Inflammatory macrophage (primary cell): ENCODE measurements around the gene PCAT7.
"Not testable (repeated sequence)": the region's sequence is repeated elsewhere in the genome, so short reads cannot be mapped to it uniquely, and the experiment has no call there.

Experiments
- DNase-seq, 2 donors: peaks; one replicate each; pipeline ENCODE4 v3.0.0-alpha.2; 2020 to 2022
- total RNA-seq, 18 experiments: gene quantifications; one replicate each; lab custom pipeline; 2026; ENCODE audit warnings: mixed read lengths in 6 of 18, inconsistent platforms in 2 of 18; lab: John Stamatoyannopoulos, UW

PCAT7 gene
- 0 to 1.1 (median 0.37) reads per million in 18 experiments for total RNA-seq

DNA sequence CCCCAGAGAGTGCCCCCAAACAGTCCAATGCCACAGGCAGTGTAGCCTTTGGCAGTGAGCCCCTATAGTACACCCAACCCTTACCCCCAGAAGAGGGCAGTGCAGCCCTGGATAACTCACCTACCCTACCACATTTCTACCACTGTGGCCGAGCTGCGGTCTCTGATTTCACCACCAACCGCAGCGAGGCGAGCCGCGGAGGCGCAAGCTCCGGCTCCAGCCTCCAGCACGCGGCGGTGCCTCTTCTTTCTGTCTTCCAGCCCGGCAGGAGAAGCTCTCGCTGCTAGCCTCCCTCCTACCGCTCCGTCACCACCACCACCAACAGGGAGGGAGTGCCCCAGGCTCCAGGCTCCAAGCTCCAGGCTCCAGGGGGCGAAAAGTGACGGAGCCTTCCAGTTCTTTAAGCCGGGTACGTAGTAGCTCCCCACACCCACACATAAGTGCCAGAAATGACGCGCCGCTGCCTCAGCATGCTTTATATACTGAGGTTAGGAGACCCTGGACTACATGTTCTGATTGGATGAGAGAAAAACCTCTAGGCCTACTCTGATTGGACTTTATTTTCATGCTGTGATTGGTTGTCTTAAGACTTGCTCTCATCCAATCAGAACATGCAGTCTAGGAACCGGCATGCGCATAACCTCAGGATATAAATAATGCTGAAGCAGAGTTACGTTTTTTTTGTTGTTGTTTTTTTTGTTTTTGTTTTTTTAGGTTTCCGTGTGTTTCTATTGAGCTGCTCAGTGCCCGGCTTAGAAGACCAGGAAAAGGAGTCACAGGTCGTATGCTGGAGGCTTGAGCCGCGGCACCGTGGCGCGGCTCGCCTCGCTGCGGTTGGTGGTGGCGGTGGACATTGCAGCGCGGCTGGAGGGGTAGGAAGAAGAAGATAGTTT is at the start of gene PCAT7:
Gene PCAT7 (plus strand): TSS at position 645 of the 893 bp plus-strand sequence.
- peak; percentile 27 to 76 for DNase-seq

DNA sequence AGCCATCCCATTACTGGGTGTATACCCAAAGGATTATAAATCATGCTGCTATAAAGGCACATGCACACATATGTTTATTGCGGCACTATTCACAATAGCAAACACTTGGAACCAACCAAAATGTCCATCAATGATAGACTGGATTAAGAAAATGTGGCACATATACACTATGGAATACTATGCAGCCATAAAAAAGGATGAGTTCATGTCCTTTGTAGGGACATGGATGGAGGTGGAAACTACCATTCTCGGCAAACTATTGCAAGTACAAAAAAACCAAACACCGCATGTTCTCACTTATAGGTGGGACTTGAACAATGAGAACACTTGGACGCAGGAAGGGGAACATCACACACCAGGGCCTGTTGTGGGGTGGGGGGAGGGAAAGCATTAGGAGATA is 48.5 kb upstream of the PCAT7 start:
- DNase-seq: not testable (repeated sequence)

DNA sequence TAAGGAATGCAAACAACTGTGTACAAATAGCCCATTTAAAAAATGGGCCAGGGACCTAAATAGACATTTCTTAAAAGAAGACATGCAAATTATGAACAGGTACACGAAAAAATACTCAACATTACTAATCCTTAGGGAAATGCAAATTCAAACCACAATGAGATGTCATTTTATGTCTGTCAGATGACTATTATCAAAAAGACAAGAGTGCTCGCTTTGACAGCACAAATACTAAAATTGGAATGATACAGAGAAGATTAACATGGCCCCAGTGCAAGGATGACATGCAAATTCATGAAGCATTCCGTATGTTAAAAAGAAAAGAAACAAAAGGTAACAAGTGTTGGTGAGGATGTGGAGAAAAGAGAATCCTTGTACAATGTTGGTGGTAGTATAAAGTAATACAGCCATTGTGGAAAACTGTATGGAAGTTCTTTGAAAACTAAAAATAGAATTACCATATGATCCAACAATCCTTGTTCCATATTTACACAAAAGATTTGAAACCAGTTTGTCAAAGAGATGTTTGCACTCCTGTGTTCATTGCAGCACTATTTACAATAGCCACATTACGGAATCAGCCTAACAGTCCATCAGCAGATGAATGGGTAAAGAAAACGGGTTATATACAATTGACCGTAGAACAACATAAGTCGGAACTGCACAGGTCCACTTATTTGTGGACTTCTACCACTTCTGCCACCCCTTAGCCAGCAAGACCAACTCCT is 47.2 kb upstream of the PCAT7 start:
- DNase-seq: no peak

DNA sequence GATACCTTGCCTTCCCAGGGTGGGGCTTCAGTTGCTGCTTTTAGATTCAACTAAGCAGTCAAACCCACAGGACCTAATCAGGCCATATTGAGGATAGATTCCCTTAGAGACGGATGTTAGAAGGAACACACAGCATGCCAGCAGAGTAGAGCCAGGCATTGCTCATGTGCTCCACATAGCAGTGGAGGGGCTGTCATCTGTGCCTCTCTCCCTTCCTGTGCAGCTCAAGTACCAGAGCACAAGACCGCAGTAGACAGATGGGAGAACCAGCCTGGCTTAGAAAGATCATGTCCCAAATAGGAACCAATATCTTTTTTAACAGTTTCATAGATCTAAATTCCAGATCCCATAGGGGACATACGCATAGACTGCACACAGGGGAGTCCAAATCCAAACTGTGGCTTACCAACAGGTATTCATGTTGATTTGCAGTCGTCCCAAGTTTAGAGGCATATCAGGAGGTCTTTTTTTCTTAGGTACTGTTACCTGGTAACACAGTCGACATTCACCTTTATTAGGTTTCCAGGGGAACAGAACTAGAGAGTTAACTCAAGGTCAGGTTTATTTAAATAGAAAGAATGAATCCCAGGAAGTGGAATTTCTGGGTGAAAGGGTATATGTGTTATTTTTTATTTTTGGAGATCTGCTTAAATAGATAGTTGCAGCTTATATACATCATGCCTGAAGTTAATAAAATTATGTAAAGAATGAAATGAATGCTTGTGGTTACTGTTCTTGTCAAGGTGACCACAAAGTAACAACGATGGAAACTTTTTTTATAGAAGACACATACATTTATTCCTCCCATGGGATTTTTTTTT is 43.5 kb upstream of the PCAT7 start:
- no peak for DNase-seq

DNA sequence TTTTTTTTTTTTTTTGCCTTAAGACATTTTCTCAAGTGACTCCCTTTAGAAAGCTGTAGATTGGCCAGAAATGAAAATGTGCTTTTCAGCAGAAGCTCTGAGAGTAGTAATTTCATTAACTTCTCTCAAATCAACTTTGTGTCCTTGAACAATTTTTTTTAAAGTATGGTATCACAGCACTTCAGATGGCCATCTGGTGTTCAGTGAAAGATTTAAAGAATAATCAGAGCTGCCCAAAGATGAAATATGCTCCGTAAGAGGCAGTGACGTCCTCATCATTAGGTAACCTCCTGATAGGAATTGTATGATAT is 43.0 kb upstream of the PCAT7 start:
- no peak for DNase-seq

DNA sequence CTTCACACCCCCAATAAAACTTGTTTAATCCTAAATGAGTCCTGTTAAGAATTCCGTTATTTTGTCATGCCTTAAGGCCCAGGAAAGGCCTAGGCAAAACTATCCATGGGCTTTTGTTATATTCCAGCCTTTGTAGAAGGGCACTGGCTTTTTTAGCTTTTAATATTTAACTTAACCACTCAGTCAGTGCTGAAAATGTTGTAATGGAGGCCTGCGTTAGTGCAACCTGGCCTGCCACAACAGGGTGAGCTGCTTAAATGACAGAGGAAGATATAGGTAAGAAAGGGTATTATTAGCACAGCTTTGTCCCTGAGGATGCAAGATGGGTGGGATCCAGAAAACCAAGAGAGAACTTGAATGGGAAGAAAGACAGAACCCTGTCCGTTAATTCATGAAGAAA is 40.2 kb upstream of the PCAT7 start:
- no peak for DNase-seq

DNA sequence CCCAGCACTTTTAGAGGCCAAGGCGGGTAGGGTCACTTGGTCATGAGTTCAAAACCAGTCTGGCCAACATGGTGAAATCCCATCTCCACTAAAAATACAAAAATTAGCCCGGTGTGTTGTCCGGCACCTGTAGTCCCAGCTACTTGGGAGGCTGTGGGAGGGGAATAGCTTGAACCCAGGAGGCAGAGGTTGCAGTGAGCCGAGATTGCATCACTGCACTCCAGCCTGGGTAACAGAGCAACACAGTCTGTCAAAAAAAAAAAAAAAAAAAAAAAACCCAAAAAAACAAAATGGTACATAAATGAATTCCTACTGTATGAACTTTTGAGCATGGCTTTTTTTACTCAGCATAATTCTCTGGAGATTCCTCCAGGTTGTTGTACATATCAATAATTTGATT is 37.6 kb upstream of the PCAT7 start:
- DNase-seq: no peak

DNA sequence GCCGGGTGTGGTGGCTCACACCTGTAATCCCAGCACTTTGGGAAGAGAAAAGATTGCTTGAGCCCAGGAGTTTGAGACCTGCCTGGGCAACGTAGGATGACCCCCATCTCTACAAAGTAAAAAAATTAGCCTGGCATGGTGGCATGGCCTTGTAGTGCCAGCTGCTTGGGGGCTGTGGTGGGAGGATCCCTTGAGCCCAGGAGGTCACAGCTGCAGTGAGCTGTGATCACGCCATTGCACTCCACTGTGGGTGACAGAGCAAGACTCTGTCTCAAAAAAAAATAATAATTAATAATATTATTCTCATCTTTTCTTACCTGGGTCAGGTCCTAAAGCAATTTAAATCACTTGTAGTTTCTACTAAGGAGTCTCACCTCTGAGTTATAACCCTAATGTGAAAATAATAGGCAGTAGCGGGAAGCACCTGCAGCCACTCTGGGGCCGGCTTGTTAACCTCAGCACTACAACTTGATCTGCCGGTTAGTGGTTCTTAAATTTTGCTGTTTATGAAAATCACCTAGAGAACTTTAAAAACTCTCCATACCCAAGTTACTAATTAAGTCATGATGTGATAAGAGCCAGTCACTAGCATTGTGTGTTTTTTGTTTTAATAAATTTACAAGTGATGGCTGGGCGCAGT is 29.4 kb upstream of the PCAT7 start:
- DNase-seq: no peak

DNA sequence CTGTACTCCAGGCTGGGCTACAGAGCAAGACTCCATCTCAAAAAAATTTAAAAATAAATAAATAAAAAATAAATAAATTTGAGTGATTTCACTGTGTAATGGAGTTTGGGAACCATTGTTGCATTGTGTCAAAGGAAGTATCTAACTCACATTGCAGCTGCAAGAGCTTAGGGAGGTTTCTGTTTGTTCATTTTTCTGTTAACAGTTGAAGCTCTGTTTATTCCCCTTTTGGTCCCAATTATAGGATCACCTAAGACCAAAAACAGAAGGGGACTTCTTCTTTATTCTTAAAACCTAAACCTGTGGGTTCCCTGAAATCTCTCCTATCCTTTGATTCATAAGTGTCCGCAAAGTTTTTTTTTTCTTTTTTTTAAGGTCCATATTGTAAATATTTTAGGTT is 28.6 kb upstream of the PCAT7 start:
- DNase-seq: no peak

DNA sequence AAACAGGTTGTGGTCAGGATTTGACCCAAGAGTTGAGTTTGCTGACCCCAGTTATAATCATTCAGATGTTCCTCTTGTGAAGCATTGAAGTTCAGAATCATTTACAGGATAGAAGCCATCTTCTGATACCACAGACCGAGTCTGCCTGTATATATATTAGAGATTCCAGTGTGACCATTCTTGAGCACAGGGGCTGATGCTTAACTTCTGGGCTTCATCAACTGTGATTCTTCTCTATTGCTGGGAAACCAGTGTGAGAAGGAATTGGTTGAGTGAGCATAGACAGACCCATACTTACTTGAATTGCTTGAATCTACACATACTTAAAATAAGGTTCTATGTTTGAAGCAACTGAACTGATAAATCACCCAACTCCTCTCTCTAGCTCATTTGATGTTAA is 27.9 kb upstream of the PCAT7 start:
- no peak for DNase-seq

DNA sequence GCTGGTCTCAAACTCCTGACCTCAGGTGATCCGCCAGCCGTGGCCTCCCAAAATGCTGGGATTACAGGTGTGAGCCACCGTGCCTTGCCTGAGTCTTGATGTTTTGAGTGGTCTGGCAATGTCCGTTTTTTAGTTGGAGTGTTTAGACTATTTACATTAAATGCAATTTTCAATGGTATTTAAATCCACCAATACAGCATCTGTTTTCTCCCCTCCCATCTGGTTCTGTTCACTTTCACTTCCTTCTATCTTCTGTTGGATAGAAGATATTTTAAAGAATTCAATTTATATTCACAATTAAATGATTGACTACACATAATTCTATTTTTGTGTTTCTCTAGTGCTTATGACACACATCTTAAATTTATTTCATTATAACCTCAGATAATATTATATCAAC is 26.0 kb upstream of the PCAT7 start:
- DNase-seq: no peak

DNA sequence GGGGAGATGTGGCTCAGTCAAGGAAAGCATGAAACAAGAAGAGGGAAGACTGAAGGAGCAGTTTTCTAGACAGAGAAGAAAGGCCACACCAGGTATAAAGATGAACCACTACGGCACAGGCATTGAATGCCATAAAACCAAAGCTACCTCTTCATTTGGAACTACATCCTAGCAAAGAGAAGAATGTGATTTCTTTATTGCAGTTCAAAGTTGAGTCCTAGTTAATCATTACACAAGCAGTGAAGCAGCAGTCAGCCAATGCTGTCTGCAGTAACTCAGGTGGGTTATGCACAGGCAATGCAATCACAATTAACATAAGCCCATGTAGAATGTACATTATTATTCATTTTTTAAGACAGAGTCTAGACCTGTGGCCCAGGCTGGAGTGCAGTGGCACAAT is 21.7 kb upstream of the PCAT7 start:
- DNase-seq: no peak

DNA sequence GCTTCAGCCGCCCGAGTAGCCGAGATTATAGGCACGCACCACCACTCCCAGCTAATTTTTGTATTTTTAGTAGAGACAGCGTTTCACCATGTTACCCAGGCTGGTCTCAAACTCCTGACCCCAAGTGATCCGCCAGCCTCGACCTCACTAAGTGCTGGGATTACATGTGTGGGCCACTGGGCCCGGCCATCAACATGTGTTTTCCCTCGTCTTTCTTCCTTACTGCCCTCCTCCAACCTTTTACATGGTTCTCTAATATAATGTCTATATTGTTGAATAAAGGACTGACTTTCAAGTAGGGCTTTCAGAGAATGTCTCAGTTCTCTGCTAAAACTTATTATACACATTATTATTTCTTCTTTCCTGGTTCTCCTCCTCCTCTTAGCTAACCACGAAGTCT is 21.3 kb upstream of the PCAT7 start:
- no peak for DNase-seq

DNA sequence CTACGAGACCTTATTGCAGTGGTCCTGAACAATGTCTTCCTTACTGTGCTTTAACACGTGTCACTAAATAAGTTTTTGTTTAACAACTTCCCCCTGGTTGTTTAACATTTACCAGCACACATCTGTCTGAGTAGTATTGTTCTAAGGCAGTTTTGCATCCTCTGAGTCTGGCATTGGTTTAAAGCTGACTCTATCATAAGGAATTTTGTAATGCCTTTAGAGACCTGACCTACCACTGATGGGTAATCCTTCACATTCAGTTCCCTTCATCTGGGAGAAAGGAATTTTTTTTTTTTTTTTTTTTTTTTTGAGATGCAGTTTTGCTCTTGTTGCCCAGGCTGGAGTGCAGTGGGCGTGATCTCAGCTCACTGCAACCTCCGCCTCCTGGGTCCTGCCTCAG is 20.0 kb upstream of the PCAT7 start:
- DNase-seq: no peak

DNA sequence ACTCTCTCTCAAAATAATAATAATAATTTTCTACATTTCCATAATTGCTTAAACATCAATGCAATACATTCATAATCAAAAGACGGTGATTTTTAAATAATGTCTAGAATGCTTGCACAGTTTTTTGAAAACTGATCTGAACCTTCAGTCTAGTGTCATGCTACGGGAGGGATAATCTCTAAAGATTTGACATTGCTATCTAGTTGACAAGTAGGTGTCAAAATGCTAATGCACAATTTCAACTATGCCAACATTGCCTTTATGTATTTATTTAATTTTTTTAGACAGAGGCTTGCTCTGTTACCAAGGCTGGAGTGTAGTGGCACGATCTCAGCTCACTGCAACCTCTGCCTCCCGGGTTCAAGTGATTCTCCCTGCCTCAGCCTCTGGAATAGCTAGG is 16.0 kb upstream of the PCAT7 start:
- no peak for DNase-seq

DNA sequence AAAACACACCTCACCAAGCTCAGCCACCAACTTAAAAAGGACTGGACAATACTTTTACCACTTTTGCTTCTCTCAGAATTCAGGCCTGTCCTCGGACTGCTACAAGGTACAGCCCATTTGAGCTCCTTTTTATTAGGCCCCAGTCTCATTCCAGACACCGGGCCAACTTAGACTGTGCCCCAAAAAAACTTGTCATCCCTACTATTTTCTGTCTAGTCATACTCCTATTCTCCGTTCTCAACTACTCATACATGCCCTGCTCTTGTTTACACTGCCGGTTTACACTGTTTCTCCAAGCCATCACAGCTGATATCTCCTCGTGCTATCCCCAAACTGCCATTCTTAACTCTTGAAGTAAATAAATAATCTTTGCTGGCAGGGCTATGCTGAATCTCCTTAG is 10.5 kb upstream of the PCAT7 start:
- DNase-seq: not testable (repeated sequence)

DNA sequence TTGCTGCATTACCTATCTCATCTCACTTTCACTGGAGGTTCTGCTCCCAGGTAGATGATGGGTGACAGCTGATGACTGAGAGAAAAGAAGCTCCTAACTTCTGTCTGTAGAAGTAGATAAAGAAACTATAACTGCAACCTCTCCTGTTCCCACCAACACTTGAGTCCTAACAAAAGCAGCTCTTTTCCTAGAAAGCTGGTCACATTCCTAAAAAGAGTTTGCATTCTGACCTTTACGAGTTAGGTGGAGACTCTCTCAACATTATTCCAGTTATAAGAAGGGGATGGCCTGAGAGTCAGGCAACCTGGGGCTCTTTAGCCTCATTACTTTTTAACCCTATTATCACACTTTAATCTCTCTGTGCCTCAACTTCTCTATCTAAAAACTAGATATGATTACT is 8.9 kb upstream of the PCAT7 start:
- no peak for DNase-seq

DNA sequence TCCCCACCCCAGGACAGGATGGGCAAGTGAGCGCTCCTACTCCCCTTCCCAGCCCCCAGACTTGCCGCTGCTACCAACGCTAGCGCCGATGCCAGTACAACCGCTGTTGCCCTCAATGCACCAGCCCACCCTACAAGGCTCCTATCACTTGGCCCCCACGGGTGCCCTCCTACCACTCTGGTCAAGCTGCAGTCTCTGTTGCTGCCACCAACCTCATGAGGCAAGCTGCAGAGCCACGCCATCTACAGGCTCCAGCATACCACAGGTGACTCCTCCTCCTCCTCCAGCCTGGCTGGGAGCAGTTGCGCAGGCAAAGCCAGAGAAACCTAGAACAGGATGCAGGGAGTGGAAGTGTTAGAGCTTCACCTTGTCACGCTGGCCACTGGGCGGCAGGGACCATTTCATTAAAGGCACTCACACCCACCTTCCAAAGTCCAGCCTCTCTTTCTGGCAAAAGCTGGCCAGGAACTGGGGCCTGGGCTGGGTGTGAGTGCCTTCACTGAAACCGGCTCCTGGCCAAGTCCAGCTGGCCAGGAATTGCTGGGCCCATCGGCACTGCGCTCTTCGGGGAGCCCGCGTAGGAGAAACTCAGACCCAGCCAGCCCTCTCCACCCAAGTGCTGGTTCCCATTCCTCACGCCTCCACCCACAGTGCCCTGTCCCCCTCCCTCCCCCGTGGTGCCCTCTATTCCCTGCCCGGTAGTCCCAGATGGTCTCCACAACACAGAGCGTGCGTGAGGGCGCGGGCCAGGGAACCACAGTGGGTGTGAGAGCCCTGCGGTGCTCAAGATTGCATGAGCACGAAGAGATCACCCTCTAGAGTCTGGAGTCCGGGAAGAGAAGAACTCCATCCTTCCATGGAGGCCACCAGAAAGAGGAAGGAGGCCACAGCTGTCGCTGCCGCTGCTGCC is 1.6 kb upstream of the PCAT7 start:
- DNase-seq: no peak

DNA sequence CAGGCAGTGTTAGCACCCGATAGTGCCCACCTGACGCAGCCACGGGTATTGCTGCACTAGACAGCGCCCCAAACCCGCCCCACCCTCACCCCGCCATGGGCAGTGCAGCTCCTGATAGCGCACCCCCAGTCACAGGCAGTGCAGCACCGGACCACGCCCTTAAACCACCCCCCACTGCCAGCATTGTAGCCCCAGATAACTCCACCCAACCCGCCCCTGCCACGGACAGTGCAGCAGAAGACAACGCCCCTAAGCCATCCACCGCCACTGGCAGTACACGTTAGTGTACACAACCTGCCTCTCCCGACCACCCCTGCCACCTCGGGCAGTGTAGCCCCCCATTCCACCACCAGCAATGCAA is 825 bp upstream of the PCAT7 start:
- no peak for DNase-seq

DNA sequence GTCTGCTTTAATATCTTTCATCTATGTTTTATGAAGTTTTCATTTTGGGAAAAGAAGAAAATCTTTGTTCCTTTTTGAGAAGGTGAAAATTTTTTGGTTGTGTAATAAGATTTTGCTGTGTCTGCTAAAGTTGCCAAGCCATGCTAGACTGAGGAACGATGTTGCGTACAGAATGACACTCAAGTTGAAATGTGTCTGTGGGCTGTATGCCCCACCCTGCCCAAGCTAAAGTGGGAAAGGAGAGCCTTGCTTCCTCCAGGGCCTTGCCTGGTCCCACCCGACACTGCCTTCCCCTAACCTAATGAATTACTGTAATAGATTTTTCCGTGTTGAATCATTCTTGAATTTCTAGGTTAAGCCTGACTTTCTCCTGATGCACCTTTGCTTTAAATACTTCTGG is 2.5 kb downstream of the PCAT7 start:
- peak; percentile 50 to 51 for DNase-seq

DNA sequence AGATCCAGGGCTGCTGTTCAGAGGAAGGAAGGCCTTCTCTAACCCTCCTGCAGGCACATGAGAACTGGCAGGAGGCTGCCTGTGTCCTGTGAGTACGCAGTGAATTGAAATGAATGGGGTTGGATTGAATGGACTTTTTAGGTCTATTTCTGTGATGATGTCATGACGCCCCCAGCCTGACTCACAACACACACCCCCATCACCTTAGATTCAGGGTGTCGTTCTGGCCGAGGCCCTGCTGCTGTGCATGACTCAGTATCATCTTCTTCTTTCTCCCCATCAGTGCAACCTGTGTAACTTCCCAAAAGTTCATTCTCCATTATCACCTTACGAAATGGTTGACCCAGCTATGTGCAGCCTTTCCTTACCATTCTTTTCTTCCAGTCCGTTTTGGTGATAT is 5.4 kb downstream of the PCAT7 start:
- peak in 1 of 2 donors; percentile 22 for DNase-seq

DNA sequence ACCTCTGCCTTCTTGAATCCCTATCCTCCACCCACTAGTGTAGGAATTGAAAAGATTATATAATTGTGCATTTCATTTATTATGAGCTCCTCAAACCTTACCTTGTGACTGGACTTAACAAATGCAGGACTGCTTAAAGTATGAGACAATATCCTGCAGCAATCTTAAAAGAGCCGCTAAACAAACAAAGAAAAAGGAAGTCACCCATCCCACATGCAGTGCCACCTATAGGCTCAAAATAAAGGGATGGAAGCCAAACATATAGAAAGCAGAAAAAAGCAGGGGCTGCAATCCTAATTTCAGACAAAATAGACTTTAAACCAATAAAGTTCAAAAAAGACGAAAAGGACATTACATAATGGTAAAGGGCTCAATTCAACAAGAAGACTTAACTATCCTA is 8.7 kb downstream of the PCAT7 start:
- DNase-seq: peak in 1 of 2 donors; percentile 4
